OCI-LY1 (cell line): ENCODE results near the gene MOB3A.
"Not testable (repeated sequence)": the region's sequence is repeated elsewhere in the genome, so short reads cannot be mapped to it uniquely, and the experiment has no call there.

ENCODE experiments used
- H2AFZ ChIP-seq: fragments of 200-600 bp; sonication (generic), shearing (Covaris generic); 2 replicates; pipeline ENCODE4 v1.6.0; 2014; ENCODE audit warnings: antibody characterized with exemption, mild to moderate bottlenecking, low read length
- H3F3A ChIP-seq: fragments of 200-600 bp; sonication (generic), shearing (Covaris generic); 2 replicates; pipeline ENCODE4 v1.6.0; 2014; ENCODE audit warnings: mild to moderate bottlenecking, antibody characterized with exemption, low read length, moderate library complexity; ENCODE audit not compliant: insufficient read depth
- H3K27ac ChIP-seq: fragments of 200-600 bp; sonication (generic); 2 replicates; pipeline ENCODE4 v1.5.1; 2014; ENCODE audit warnings: low read length, mixed run types, mild to moderate bottlenecking, low read depth; ENCODE audit not compliant: poor library complexity, severe bottlenecking
- H3K27me3 ChIP-seq: fragments of 200-600 bp; sonication (generic); 2 replicates; pipeline ENCODE4 v1.6.0; 2014; ENCODE audit warnings: antibody characterized with exemption, mild to moderate bottlenecking, low read length, moderate library complexity; ENCODE audit not compliant: insufficient read depth
- H3K36me3 ChIP-seq: fragments of 200-600 bp; sonication (generic); 2 replicates; pipeline ENCODE4 v1.6.1; 2014; ENCODE audit warnings: mild to moderate bottlenecking, antibody characterized with exemption, low read length, moderate library complexity, mixed read lengths; ENCODE audit not compliant: insufficient read depth
- H3K4me1 ChIP-seq: fragments of 200-600 bp; sonication (generic); 2 replicates; pipeline ENCODE4 v1.5.1; 2014; ENCODE audit warnings: mild to moderate bottlenecking, low read length, moderate library complexity; ENCODE audit not compliant: insufficient read depth, severe bottlenecking
- H3K4me2 ChIP-seq: fragments of 200-600 bp; sonication (generic), shearing (Covaris generic); 2 replicates; pipeline ENCODE4 v1.6.1; 2014; ENCODE audit warnings: low read length
- H3K4me3 ChIP-seq: fragments of 200-600 bp; sonication (generic); 2 replicates; pipeline ENCODE4 v1.5.1; 2014; ENCODE audit warnings: low read length, low read depth, mild to moderate bottlenecking, mixed read lengths; ENCODE audit not compliant: poor library complexity, severe bottlenecking
- H3K79me2 ChIP-seq: fragments of 200-600 bp; shearing (Covaris generic); 2 replicates; pipeline ENCODE4 v1.6.1; 2016; ENCODE audit warnings: mixed run types, low read length, mixed read lengths; ENCODE audit not compliant: insufficient read depth
- H3K9ac ChIP-seq: fragments of 200-600 bp; sonication (generic), shearing (Covaris generic); 2 replicates; pipeline ENCODE4 v1.6.1; 2014; ENCODE audit warnings: mild to moderate bottlenecking, low read length, mixed read lengths
- H3K9me2 ChIP-seq: fragments of 200-600 bp; sonication (generic), shearing (Covaris generic); 2 replicates; pipeline ENCODE4 v1.6.1; 2014; ENCODE audit warnings: low read depth, mild to moderate bottlenecking, low read length, mixed read lengths
- H3K9me3 ChIP-seq: fragments of 200-600 bp; shearing (Covaris generic); 2 replicates; pipeline ENCODE4 v1.6.1; 2014; ENCODE audit warnings: low read length, mixed read lengths
- H4K20me1 ChIP-seq: fragments of 200-600 bp; sonication (generic), shearing (Covaris generic); 2 replicates; pipeline ENCODE4 v1.6.0; 2016; ENCODE audit warnings: mild to moderate bottlenecking, low read length; ENCODE audit not compliant: insufficient read depth
- CTCF ChIP-seq: fragments of 200-600 bp; sonication (generic), shearing (Covaris generic); IDR thresholded peaks from 2 replicates; pipeline ENCODE4 v1.5.1; 2017; ENCODE audit warnings: mild to moderate bottlenecking, antibody characterized with exemption, low read length, moderate library complexity, mixed read lengths
- EZH2 ChIP-seq: fragments of 200-600 bp; sonication (generic), shearing (Covaris generic); IDR thresholded peaks from 2 replicates; pipeline ENCODE4 v1.8.0; 2017; ENCODE audit warnings: borderline replicate concordance, mixed run types, mild to moderate bottlenecking, antibody characterized with exemption, low read length, moderate library complexity, mixed read lengths

MOB3A gene

GRCh38 chr19:2132731-2133490, 36.8 kb upstream of the MOB3A start:
- TF ChIP-seq EZH2 (no peak), CTCF (no peak)
- Histone ChIP-seq H4K20me1 (no peaks in the 10 kb centered on the region), H3F3A (no peaks in the 10 kb centered on the region), H3K4me2 (no peak overlapping the region), H3K9me3 (no peaks in the 10 kb centered on the region), H3K27ac (no peak overlapping the region), H3K9me2 (no peaks in the 10 kb centered on the region), H3K4me1 (no peaks in the 10 kb centered on the region), H3K4me3 (no peak overlapping the region), H3K9ac (no peak overlapping the region), H3K27me3 (no peaks in the 10 kb centered on the region), H3K36me3 (peaks cover 30% of the 10 kb centered on the region), H3K79me2 (no peaks in the 10 kb centered on the region), H2AFZ (no peak overlapping the region)

GRCh38 chr19:2132191-2132590, 36.1 kb upstream of the MOB3A start:
- no peak overlapping the region for H3K4me2 ChIP-seq
- no peaks in the 10 kb centered on the region for H3K27me3 ChIP-seq
- no peak overlapping the region for H2AFZ ChIP-seq
- no peak for TF ChIP-seq EZH2
- TF ChIP-seq CTCF, result no peak
- peaks cover 26% of the 10 kb centered on the region for H3K36me3 ChIP-seq
- no peaks in the 10 kb centered on the region for H3K4me1 ChIP-seq
- H3K79me2 ChIP-seq, result no peaks in the 10 kb centered on the region
- H3K4me3 ChIP-seq, result no peak overlapping the region
- H4K20me1 ChIP-seq, result no peaks in the 10 kb centered on the region
- H3K9me3 ChIP-seq, result no peaks in the 10 kb centered on the region
- H3K9me2 ChIP-seq, result no peaks in the 10 kb centered on the region
- H3K9ac ChIP-seq, result no peak overlapping the region
- no peaks in the 10 kb centered on the region for H3F3A ChIP-seq
- no peak overlapping the region for H3K27ac ChIP-seq

GRCh38 chr19:2131012-2131975, 35.2 kb upstream of the MOB3A start:
- H3K4me3 ChIP-seq, H2AFZ ChIP-seq, H3K79me2 ChIP-seq, H3F3A ChIP-seq, H4K20me1 ChIP-seq, H3K9ac ChIP-seq, H3K4me2 ChIP-seq, H3K9me3 ChIP-seq, H3K27me3 ChIP-seq, H3K9me2 ChIP-seq, H3K27ac ChIP-seq, H3K4me1 ChIP-seq: not testable (repeated sequence)
- H3K36me3 ChIP-seq, result peaks cover 22% of the 10 kb centered on the region
